ENCODE results near the gene MYH10. TPM values are rescaled to one million over a fixed set of nuclear protein-coding genes. Genes with fewer than 3 reads are reported as not detected.

Gene MYH10
- total RNA-seq, 2 donors from 2014 or later = 48.6 to 56.6 TPM

GRCh38 chr17:8467527-8467926 is 163.0 kb downstream of the MYH10 start:
- no peaks in the 10 kb centered on the region for H3K9me3 ChIP-seq
- TF ChIP-seq POLR2A (IDR thresholded peaks at IDR 0.05) (no peak), POLR2AphosphoS5 (IDR thresholded peaks at IDR 0.05) (no peak)
- TF ChIP-seq, protein P1, sequence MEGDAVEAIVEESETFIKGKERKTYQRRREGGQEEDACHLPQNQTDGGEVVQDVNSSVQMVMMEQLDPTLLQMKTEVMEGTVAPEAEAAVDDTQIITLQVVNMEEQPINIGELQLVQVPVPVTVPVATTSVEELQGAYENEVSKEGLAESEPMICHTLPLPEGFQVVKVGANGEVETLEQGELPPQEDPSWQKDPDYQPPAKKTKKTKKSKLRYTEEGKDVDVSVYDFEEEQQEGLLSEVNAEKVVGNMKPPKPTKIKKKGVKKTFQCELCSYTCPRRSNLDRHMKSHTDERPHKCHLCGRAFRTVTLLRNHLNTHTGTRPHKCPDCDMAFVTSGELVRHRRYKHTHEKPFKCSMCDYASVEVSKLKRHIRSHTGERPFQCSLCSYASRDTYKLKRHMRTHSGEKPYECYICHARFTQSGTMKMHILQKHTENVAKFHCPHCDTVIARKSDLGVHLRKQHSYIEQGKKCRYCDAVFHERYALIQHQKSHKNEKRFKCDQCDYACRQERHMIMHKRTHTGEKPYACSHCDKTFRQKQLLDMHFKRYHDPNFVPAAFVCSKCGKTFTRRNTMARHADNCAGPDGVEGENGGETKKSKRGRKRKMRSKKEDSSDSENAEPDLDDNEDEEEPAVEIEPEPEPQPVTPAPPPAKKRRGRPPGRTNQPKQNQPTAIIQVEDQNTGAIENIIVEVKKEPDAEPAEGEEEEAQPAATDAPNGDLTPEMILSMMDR (IDR thresholded peaks at IDR 0.05) = no peak
- DNase-seq (ENCODE audit: low spot score) = no peak
- 78% methylated on average over 15 of the region's 16 CpGs for WGBS
- intact Hi-C loops (cut with DNase I) = no loop called here
- peaks cover 15% of the 10 kb centered on the region for H3K4me1 ChIP-seq (replicated peaks)
- H3K36me3 ChIP-seq = no peaks in the 10 kb centered on the region
- H3K27me3 ChIP-seq (replicated peaks; ENCODE audit: insufficient read depth) = no peaks in the 10 kb centered on the region
- no peak overlapping the region for H3K4me3 ChIP-seq
- H3K27ac ChIP-seq = no peak overlapping the region

DNA sequence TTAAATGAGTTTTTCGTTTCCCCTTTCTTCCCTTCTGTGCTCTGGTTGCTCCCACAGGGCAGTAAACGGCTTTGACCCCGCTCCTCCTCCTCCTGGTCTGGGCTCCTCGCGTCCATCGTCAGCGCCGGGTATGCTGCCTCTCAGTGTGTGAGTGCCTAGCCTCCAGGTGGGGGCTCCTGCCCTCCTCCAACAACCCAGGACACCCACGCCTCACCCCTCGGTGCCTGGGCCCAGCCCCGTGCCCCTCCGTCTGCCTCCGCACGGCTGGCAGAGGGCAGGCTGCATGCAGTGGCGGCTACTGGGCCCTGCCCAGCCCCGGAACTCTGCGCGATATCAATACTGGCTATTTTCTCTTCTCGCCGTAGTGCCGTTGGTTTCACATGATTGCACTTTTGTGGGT is 163.7 kb downstream of the MYH10 start:
- TF ChIP-seq POLR2A (IDR thresholded peaks at IDR 0.05) (no peak), POLR2AphosphoS5 (IDR thresholded peaks at IDR 0.05) (no peak)
- TF ChIP-seq, protein P1 (IDR thresholded peaks at IDR 0.05) = no peak
- DNase-seq (ENCODE audit: low spot score) = no peak
- H3K4me3 ChIP-seq = no peak overlapping the region
- peaks cover 15% of the 10 kb centered on the region for H3K4me1 ChIP-seq (replicated peaks)
- no peaks in the 10 kb centered on the region for H3K9me3 ChIP-seq
- no peaks in the 10 kb centered on the region for H3K36me3 ChIP-seq
- intact Hi-C loops (cut with DNase I) = no loop called here
- 89% methylated on average over 21 of the region's 21 CpGs for WGBS
- no peak overlapping the region for H3K27ac ChIP-seq
- no peaks in the 10 kb centered on the region for H3K27me3 ChIP-seq (replicated peaks; ENCODE audit: insufficient read depth)

GRCh38 chr17:8466456-8466855 is 164.1 kb downstream of the MYH10 start:
- TF ChIP-seq POLR2A (IDR thresholded peaks at IDR 0.05) = no peak
- no peak for TF ChIP-seq POLR2AphosphoS5 (IDR thresholded peaks at IDR 0.05)
- TF ChIP-seq, protein P1 (IDR thresholded peaks at IDR 0.05) = no peak
- H3K36me3 ChIP-seq = no peaks in the 10 kb centered on the region

GRCh38 chr17:8465759-8466158 is 164.8 kb downstream of the MYH10 start:
- Histone ChIP-seq H3K9me3 (no peaks in the 10 kb centered on the region), H3K36me3 (no peaks in the 10 kb centered on the region), H3K27me3 (replicated peaks; ENCODE audit: insufficient read depth) (no peaks in the 10 kb centered on the region), H3K4me3 (no peak overlapping the region), H3K4me1 (replicated peaks) (peaks cover 15% of the 10 kb centered on the region), H3K27ac (peak overlapping the region in 1 of 2 donors; percentile 13)
- no peak for DNase-seq (ENCODE audit: low spot score)
- intact Hi-C loops (cut with DNase I) = no loop called here
- TF ChIP-seq, protein P1 (IDR thresholded peaks at IDR 0.05) = no peak
- TF ChIP-seq POLR2A (IDR thresholded peaks at IDR 0.05) = no peak
- no peak for TF ChIP-seq POLR2AphosphoS5 (IDR thresholded peaks at IDR 0.05)
- 41% methylated on average over 12 of the region's 12 CpGs for WGBS

More at GRCh38 chr17:8466456-8466855, 164.1 kb downstream of the MYH10 start:
- Histone ChIP-seq H3K27me3 (replicated peaks; ENCODE audit: insufficient read depth) (no peaks in the 10 kb centered on the region), H3K4me3 (no peak overlapping the region), H3K4me1 (replicated peaks) (peaks cover 15% of the 10 kb centered on the region), H3K9me3 (no peaks in the 10 kb centered on the region), H3K27ac (no peak overlapping the region)
- DNase-seq (ENCODE audit: low spot score) = no peak
- intact Hi-C loops (cut with DNase I) = no loop called here
- WGBS = 41% methylated on average over 3 of the region's 3 CpGs

- peak; percentile 4 for TF ChIP-seq POLR2AphosphoS5 (IDR thresholded peaks at IDR 0.05)
- TF ChIP-seq, protein P1 (IDR thresholded peaks at IDR 0.05) = no peak
- no peak for TF ChIP-seq POLR2A (IDR thresholded peaks at IDR 0.05)
- DNase-seq (ENCODE audit: low spot score) = no peak
- H3K36me3 ChIP-seq = peaks cover 0 to 4% of the 10 kb centered on the region in 2 donors
- intact Hi-C loops (cut with DNase I) = no loop called here
- no peaks in the 10 kb centered on the region for H3K27me3 ChIP-seq (replicated peaks; ENCODE audit: insufficient read depth)
- H3K4me1 ChIP-seq (replicated peaks) = peaks cover 15% of the 10 kb centered on the region
- peak overlapping the region; percentile 8 to 13 for H3K27ac ChIP-seq
- H3K4me3 ChIP-seq = no peak overlapping the region
- 27% methylated on average over 8 of the region's 8 CpGs for WGBS
- no peaks in the 10 kb centered on the region for H3K9me3 ChIP-seq
These were observed 165.2 kb downstream of the MYH10 start for GRCh38 chr17:8465356-8465755.
